ENCODE measurements around the gene NCCRP1.

The NCCRP1 gene

DNA sequence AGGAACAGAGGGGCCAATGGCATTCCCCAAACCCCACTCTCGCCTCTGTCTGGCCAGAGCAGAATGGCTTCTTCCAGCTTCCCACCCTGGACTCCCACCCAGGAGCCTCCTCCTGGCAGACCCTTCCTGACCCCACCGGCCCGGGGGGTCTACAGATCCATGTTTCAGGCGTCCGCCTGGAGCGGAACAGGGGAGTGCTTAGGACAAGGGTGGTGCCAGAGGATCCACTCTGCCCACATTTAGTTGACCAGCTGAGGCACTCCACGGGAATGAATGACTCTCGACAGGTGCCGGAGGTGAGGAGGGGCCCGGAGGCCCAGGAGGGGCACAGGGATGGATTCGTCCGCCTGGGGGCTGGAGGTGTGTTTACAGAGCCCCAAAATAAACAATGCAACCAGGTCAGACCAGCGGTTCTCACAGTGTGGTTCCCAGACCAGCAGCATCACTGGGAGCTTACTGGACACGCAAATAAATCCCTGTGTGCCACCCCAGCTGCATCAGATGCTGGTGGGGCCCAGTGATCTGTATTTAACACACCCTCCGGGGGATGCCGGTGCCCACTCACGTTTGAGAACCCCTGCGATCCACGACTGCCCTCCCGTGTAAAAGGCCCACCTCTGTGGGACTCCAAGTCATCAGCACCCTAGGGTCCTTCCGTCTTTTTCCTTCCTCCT, 15.1 kb upstream of the NCCRP1 start:
- DNase-seq: no peak

DNA sequence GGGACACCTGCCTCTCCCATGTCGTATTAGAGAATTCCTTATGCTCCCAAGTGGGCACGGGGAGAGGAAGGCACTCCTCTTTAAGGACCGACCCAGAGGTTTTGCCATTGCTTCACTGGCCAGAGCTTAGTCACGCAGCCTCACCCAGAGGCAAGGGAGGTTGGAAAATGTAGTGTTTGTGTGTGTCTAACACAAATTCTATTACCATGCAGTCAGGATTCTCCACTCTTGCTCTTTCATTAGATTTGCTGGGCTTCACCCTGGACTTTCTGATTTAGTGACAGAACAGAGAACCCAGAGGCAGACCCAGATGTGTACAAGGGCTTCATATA, 14.6 kb upstream of the NCCRP1 start:
- DNase-seq: no peak

DNA sequence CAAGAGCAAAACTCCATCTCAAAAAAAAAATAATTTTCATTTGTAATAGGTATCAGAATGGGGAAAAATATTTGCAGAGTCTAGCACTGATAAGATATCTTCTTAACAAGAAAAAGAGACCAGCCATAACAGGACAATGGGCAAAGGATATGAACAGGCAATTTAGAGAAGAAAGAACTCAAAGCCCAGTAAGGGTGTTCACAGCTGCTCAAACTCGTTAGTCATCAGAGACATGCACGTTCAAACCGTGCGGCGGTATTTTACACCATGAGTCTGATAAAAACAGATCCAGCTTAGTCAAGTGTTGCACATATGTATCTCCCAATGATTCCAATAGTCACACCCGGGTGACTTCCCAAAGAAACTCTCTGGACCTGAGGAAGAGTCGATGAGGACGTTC, 13.7 kb upstream of the NCCRP1 start:
- DNase-seq: no peak

DNA sequence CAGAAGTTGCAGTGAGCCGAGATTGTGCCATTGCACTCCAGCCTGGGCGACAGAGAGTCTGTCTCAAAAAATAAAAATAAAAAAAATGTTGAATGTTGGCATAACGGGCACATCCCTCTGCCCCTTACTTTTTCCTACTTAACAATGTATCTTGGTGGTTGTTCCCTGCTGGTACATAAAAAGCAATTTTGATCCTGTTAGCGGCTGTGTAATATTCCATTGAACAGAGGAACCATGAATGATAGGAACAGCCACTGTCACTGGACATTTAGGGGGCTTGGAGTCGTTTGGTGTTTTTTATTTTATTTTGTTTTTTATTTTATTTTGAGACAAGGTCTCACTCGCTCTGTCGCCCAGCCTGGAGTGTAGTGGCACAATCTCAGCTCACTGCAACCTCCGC, 10.4 kb upstream of the NCCRP1 start:
- no peak for DNase-seq

DNA sequence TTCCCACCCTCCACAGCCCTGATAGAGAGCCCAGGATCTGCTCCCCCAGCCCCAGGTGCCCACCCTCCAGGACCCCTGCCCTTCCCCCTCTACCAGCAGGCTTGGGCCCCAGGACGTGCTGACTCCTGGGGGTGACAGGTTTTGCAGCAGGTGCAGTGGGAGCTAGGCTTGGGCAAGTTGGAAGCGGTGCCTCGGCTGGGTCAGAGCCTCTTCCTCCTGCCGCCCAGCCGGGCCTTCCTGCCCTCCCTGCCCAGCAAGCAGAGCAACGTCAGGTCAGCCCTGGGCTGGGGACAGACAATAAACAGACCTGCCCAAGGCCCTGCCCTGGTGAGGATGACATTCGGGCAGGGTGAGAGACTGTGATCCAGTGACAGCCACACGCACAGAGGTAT, 9.2 kb upstream of the NCCRP1 start:
- DNase-seq: no peak

DNA sequence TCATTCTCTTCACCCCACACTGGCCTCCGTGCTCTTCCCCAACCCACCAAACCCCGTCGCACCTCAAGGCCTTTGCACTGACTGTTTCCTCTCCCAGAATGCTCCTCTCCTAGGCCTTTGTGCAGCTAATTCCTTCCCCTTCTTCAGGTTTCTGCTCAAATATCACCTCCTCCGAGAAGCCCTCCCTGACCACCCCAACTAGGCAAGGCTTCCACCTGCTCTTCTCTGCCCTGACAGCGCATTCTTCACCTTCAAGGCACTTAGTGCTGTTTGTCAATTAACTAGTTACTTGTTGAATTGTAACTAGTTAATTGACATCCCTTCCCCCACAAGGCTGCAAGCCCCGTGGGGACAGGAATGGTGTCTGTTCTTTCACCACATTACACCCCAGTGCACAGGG, 7.8 kb upstream of the NCCRP1 start:
- DNase-seq: no peak

DNA sequence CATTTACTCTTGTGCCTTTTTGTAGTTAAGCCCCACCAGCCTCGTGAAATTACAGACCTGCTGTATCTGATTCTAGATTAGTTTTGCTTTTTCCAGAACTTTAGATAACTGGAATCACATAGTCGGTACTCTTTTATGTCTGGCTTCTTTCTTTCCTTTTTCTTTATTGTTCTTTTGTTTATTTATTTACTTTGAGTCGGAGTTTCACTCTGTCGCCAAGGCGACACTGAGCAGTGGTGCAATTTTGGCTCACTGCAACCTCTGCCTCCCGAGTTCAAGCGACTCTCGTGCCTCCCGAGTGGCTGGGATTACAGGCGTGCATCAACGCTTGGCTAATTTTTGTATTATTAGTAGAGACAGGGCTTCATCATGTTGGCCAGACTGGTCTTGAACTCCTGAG, 6.0 kb upstream of the NCCRP1 start:
- no peak for DNase-seq

DNA sequence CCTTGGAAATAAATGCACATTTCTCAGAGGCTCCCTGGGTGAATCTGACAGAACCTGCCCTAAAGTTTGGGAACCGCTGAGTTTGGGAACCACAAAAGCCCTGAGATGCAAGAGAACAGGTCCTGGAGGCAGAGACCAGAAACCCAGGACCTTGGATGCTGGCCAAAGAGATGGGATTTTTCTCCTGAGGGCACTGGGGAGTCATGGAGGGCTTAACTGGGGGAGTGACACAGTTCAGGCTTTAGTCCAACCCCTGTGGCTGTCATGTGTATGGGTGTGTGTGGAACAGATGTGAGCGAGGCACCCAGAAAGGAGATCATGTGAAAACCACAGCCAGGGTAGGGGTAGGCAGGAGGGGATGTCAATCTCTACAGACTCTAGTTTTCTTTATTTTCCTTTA, 3.9 kb upstream of the NCCRP1 start:
- DNase-seq: no peak

DNA sequence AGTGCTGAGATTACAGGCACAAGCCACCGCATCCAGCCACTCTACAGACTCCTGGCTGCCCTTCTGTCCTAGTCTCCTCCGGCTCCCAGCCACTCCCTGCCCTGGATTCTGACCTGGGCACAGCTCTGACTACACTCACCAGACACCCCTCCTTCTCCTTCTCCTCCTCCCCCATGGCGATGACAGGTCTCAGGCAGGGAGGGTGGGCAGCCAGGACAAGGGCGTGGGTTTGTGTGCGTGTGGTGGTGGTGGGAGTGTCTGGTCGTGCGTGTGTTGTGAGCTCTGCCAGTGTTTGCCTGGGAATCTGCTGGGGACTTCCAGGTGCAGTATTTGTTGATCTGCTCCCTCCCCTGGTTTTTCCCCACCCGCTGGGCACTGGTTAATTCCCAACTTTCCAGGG, 3.0 kb upstream of the NCCRP1 start:
- no peak for DNase-seq

DNA sequence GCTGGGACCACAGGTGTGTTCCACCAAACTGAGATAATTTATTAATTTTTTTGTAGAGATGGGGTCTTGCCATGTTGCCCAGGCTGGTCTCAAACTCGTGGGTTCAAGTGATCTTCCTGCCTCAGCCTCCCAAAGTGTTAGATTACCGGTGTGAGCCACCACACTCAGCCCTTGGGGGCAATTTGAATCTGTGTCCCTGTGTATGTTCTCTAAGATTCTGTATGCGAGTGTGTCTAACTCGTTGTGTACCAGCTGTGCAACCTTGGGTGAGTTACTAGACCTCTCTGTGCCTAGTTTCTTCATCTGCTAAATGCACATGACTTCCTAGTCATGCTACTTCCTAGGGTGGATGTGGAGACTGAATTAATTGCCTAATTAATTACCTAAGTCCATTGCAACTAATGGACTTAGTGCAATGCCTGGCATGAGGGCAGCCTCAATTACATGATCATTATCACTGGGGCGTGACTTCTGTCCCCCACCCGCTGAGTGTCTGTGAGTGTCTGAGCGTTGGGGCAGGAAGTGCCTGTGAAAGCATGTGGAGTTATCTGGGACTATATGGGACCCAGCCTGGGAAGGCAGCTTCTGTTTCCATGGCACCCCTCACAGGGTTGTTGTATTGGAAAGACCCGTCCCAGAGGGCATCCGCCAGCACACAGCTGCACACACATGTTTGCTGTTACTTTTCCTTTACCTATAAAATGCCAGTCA, 1.8 kb upstream of the NCCRP1 start:
- DNase-seq: no peak

DNA sequence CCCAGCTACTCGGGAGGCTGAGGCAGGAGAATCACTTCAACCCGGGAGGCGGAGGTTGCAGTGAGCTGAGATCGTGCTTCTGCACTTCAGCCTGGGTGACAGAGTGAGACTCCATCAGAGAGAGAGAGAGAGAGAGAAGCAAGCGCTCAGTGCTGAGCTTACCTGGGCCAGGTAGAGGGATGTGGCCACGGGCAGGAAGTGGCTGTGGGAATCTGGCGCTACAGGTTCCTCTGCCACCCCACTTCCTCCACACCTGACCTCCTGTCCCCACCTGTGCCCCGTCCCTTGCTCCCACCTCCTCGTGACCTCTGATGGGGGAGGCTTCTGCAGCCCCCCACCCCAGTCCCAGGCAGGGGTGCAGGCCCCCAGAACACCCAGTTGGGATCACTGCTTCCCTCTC, 1.0 kb upstream of the NCCRP1 start:
- peak; percentile 17 for DNase-seq

DNA sequence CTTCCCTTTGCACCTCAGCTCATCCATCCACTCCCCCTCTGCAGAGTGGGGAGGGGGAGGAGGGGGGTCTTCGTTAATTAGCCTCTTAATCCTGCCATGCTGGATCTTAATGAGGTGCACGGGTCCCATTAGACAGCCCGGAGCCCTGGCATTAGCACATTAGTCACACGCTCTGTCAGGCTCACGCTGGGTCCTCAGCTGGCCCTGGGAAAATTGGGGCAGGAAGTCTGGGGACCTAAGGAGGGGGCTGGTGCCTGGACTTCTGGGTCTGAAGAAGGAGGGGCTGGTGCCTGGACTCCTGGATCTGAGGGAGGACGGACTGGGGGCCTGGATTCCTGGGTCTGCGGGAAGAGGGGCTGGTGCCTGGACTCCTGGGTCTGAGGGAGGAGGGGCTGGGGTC, 444 bp upstream of the NCCRP1 start:
- no peak for DNase-seq

DNA sequence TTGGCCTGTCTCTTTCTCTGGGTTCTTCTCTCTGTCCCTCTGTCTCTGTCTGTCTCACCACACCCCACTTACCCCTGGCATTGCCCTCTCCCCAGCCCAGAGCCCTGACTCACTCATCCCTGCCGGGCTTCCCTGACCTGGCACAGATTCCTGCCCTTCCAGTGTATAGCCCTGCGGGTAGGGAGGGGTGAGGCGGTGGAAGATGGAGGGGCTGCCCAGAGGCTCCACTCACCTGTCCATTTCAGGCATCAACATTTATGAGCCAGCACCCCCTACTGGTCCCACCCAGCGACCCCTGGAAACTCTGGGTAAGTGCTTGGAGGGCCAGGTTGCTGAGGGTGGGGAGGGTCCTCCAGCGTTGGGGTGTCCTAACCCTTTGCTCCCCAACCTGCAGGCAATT, 1.0 kb downstream of the NCCRP1 start:
- DNase-seq: no peak

DNA sequence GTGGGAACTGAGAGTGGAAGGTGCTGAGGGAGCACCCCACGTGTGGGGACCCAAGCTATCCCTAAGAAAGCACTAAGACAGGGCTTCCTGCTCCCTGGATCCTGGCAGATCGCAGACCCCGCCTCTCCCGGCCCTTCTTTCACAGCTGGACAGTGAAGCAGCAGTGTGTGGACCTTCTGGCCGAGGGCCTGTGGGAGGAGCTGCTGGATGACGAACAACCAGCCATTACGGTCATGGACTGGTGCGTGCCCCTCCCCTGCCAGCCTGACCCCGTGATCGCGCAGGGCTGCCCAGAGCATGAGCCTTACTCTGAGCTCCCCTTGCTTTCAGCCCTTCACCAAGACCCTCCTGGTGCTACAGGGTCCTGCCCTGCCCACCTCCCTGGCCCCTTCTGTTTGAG, 2.3 kb downstream of the NCCRP1 start:
- DNase-seq: no peak

DNA sequence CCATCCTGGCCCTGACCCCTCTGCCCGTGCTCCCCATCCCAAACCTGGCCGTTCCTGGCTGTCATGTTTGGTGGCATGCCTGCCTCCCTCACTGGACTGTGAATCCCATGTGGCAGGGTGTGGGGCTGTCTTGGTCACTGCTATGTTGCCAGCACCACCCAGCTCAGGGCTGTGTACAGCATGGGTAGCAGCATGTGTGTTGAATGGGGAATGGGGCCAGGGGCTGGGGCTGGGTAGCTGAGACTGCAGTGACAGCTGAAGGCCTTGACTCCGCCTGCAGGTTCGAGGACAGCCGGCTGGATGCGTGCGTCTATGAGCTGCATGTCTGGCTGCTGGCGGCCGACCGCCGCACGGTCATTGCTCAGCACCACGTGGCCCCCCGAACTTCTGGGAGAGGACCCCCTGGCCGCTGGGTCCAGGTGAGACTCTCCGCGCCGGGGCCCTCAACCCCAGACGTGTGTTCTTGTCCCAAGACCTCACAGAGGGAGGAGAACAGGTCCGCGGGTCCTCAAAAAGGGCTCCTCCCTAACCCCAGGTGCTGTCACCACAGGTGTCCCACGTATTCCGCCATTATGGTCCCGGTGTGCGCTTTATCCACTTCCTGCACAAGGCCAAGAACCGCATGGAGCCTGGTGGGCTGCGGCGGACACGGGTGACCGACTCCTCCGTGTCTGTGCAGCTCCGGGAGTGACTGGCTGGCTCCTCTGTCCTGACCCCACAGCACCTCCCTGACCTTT, 3.5 kb downstream of the NCCRP1 start:
- DNase-seq: no peak

DNA sequence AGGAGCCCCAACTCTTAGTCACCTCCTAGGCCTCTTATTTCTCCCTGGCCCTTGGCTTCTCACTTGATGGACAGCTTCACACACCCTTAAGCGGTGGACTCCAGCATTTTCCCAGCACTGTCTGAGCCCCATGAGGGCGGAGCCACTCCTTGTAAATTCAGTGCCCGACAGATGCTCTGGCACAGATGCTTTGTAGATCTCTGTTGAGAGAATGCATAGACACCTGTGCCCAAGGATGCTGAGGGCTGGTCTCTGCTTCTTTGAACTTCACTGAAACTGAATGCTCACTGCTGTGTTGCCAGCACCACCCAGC, 4.0 kb downstream of the NCCRP1 start:
- DNase-seq: no peak

DNA sequence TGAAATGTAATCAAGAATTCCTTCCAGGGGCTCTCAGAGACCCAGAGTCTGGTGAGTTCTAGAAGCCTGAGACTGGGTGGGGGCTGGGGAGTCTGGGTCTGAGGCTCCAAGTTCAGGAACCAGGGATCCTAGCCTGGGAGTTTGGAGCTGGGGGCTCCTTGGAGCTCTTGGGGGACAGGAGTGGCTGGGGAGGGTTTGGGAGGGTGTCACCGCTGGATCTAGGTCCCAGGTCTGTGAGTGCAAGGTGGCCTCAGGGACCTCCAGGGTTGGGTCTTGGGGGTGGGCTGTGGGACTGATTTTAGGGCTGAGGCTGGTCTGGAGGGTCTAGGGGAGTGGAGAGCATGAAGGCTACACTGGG, 6.2 kb downstream of the NCCRP1 start:
- no peak for DNase-seq

DNA sequence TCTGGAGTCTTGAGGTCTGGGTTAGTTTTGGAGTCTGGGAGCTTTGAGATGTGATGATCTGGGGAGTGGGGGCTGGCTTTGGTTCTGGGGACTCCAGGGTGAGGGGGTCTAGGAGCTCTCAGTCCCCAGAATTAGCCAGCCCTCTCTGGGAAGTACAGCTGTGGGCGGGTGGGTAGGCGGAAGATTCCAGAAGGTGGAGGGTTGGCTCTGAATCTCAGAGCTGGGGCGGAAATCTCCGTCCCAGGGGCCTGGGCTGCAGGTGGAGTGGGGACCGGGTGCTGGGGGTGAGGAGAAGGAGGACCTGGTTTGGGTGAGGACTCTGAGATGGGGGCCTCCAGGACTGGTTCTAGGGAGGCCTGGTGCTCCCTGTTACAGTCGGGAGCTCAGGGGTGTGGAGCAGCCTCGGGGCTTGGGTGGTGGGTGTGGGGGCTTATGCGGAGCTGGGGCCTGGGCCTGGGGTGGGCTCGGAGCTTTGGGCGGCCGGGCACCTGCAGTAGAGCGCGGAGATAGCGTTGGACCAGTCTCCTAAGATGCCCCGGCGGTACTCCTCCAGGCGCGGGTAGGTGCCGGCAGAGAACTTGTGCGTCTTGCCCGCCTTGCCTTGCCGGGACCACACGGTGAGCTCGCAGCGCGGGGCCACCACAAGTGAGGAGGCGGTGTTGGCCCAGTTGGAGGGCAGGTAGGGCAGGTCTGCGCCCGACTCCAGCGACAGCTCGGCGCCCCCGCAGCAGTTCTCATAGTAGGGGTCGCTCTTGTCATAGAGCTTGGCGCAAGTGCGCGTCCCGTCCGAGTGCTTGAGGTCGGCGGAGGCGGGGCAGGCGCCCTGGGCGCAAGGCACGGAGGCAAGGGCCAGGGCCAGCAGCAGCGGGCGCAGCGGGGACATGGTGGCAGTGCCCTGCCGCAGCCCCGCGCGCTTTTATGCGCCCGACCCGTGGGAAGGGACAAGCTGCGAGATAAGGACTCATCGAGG, 6.9 kb downstream of the NCCRP1 start, which contains the start of gene SYCN:
SYCN (minus strand) TSS at position 892 of the 970 bp plus-strand sequence; CDS start at position 883, 9 bp downstream.
- no peak for DNase-seq

DNA sequence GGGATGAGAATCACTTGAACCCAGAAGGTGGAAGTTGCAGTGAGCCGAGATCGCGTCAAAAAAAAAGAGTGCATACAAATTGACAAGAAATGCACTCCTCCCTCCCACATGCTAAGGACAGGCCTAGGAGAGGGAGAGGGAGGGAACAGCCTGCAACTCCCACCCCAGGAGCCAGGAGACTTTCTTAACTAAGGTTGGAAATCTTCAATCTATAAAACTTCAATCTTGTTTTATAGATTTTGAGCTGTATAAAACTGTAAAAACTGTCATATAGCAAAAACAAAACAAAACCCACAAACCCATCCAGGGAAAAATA, 8.6 kb downstream of the NCCRP1 start:
- no peak for DNase-seq

DNA sequence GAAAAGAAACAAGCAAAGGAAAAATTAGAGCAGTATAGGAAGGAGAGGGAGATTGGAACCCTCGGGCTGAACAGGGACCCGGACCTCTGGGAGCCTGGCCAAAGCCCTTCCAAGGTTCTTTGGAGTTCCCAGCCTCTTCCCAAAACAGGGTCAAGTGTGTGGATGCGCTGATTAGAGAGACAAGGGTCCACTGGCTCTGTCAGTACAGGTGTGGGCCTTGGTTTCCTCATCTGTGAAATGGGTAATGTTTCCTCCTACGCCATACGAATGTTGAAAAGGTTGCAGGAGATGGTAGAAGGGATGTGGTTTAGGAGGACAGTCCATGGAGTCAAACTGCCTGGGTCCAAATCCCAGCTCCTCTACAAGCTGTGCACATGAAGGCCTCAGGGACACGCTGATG, 9.4 kb downstream of the NCCRP1 start:
- no peak for DNase-seq

DNA sequence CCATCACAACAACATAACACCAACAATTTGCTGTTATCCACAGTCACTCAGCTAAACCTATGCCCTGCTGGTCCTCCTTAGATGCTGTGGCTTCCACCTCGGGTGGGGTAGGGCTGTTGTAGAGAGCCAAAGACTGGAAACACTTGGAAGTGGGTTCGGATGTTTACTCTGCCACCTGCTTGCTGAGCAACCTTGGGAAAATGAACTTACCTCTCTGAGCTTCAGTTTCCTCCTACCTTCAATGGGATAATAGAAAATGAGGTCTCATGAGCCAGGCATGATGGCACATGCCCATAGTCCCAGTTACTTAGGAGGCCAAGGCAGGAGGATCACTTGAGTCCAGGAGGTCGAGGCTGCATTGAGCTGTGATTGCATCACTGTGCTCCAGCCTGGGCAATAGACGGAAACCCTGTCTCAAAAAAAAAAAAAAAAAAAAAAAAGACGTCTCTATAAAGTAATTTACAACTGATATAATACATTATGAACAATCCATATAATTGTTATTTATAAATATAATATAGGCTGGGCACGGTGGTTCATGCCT, 10.6 kb downstream of the NCCRP1 start:
- DNase-seq: no peak

DNA sequence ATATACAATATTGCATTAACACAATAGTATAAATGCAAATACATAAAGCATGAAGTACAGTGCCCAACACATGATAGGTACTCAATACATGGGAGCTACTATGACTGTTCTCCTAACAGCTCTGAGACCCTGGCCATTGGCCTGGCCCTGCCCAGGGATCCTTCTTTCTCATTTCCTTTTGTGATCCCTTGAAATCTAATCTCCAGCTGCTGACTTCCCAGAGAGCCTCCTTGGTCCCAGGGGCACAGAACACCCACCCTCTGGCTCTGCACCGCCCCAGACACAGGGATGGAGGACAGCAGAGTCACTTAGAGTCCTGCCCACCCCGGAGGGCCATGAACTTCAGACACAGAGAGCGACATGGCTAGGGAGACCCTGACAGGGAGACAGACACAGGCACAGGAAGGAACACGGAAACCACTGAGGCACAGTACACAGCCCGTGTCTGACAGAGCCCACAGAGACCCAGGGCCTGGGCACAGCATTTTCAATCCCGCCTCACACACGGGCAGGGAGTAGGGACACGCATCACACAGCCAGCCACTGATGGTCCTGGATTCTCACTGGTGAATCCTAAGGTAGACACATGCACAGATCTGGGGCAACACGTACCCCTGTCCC, 11.5 kb downstream of the NCCRP1 start:
- no peak for DNase-seq

DNA sequence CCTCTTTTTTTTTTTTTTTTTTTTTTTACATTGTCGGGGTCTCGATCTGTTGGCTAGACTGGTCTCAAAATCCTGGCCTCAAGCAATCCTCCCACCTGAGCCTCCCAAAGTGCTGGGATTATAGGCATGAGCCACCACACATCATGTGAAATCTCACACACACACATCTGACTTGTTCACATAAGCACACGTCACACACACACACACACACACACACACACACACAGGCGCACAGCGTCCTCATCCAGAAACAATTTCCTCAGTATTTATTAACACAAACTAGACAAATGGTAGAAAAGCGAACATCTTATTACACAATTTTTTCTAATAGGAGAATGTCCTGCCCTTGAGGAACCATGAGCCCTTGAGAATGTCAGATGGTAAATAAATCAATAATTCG, 12.4 kb downstream of the NCCRP1 start:
- DNase-seq: no peak
